HL-60 (cell line): ENCODE measurements around the gene LIN52.

Source experiments
- DNase-seq, 2 experiments: peaks; one replicate each; pipeline ENCODE4 v3.0.0-alpha.2; 2010 to 2020; ENCODE audit warnings: low read depth in 1 of 2, low spot score in 1 of 2
- H3K27ac ChIP-seq: fragments of 250-450 bp; sonication (Bioruptor Pico); replicated peaks from 2 replicates; pipeline ENCODE4 v1.5.1; 2020; ENCODE audit warnings: mild to moderate bottlenecking, moderate library complexity
- H3K27me3 ChIP-seq: fragments of 250-450 bp; sonication (Bioruptor Pico); 2 replicates; pipeline ENCODE4 v1.5.1; 2021; ENCODE audit warnings: mild to moderate bottlenecking, moderate library complexity; ENCODE audit not compliant: insufficient read depth, poor library complexity, severe bottlenecking
- H3K4me3 ChIP-seq: replicated peaks from 2 replicates; pipeline ENCODE4 v1.5.1; 2011; ENCODE audit warnings: mild to moderate bottlenecking, control low read depth, low read length; ENCODE audit not compliant: insufficient read depth
- GABPA ChIP-seq: IDR thresholded peaks from 2 replicates; pipeline ENCODE4 v1.6.1; 2012; ENCODE audit warnings: low read depth
- POLR2AphosphoS5 ChIP-seq: IDR thresholded peaks from 2 replicates; pipeline ENCODE4 v1.6.1; 2012; ENCODE audit warnings: low read depth
- SPI1 ChIP-seq: IDR thresholded peaks from 2 replicates; pipeline ENCODE4 v1.6.1; 2012; ENCODE audit warnings: low read depth, mild to moderate bottlenecking, borderline replicate concordance
- TF ChIP-seq, protein P1 (sequence below): IDR thresholded peaks from one replicate; pipeline ENCODE4 v1.5.1; 2011; ENCODE audit warnings: low read length, control low read depth, inconsistent platforms; ENCODE audit not compliant: insufficient read depth
- TF ChIP-seq, protein P2 (sequence below): IDR thresholded peaks from 2 replicates; pipeline ENCODE4 v1.6.1; 2012; ENCODE audit warnings: low read depth; ENCODE audit not compliant: insufficient replicate concordance

The LIN52 gene

DNA sequence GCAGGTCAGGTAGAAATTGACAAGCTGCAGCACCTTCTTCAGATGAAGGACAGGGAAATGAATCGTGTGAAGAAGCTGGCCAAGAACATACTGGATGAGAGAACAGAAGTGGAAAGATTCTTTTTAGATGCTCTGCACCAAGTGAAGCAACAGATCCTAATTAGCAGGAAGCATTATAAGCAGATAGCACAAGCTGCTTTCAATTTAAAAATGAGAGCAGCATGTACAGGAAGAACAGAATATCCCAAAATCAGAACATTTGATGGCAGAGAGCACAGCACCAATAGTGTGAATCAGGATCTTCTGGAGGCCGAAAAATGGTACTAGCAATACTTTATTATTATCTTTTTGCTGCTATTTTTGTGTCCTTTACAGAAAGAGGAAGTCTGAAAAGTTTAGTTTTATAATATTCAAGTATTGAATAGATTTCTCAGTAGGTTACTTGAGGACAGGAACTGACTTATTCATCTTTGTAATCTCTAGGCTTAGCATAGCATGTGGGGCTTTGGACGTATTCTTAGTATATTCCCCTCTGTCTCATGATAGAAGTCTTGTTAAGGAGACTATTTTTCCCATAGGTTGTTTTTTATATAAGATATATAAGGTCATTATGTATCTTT lies 34.8 kb upstream of the LIN52 start:
- Histone ChIP-seq H3K27me3 (no peaks in the 10 kb centered on the region), H3K4me3 (no peak overlapping the region)
- no peak for DNase-seq

DNA sequence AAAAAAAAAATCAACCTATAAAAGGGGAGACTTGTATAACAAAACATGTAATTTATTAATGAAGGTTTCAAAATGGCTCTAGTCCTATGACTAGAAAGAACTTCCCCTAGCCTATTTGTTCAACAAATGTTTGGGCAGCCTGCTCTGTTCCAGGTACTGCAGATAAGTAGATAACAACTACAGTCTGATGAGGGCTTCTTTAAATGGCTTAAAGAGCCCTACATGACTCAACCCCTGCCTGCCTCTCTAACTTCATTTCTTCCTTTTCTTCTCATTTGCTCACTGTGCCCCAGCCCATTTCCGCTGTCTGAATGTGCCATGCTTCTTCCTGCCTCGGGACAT lies 22.0 kb upstream of the LIN52 start:
- DNase-seq = no peak
- TF ChIP-seq SPI1 = no peak
- TF ChIP-seq GABPA = no peak
- TF ChIP-seq, protein P1, sequence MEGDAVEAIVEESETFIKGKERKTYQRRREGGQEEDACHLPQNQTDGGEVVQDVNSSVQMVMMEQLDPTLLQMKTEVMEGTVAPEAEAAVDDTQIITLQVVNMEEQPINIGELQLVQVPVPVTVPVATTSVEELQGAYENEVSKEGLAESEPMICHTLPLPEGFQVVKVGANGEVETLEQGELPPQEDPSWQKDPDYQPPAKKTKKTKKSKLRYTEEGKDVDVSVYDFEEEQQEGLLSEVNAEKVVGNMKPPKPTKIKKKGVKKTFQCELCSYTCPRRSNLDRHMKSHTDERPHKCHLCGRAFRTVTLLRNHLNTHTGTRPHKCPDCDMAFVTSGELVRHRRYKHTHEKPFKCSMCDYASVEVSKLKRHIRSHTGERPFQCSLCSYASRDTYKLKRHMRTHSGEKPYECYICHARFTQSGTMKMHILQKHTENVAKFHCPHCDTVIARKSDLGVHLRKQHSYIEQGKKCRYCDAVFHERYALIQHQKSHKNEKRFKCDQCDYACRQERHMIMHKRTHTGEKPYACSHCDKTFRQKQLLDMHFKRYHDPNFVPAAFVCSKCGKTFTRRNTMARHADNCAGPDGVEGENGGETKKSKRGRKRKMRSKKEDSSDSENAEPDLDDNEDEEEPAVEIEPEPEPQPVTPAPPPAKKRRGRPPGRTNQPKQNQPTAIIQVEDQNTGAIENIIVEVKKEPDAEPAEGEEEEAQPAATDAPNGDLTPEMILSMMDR = no peak
- TF ChIP-seq POLR2AphosphoS5 = no peak
- TF ChIP-seq, protein P2, sequence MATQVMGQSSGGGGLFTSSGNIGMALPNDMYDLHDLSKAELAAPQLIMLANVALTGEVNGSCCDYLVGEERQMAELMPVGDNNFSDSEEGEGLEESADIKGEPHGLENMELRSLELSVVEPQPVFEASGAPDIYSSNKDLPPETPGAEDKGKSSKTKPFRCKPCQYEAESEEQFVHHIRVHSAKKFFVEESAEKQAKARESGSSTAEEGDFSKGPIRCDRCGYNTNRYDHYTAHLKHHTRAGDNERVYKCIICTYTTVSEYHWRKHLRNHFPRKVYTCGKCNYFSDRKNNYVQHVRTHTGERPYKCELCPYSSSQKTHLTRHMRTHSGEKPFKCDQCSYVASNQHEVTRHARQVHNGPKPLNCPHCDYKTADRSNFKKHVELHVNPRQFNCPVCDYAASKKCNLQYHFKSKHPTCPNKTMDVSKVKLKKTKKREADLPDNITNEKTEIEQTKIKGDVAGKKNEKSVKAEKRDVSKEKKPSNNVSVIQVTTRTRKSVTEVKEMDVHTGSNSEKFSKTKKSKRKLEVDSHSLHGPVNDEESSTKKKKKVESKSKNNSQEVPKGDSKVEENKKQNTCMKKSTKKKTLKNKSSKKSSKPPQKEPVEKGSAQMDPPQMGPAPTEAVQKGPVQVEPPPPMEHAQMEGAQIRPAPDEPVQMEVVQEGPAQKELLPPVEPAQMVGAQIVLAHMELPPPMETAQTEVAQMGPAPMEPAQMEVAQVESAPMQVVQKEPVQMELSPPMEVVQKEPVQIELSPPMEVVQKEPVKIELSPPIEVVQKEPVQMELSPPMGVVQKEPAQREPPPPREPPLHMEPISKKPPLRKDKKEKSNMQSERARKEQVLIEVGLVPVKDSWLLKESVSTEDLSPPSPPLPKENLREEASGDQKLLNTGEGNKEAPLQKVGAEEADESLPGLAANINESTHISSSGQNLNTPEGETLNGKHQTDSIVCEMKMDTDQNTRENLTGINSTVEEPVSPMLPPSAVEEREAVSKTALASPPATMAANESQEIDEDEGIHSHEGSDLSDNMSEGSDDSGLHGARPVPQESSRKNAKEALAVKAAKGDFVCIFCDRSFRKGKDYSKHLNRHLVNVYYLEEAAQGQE = no peak
- no peak overlapping the region for H3K4me3 ChIP-seq
- no peak overlapping the region for H3K27ac ChIP-seq
- H3K27me3 ChIP-seq = no peaks in the 10 kb centered on the region

More for the DNA sequence above, 34.8 kb upstream of the LIN52 start:
- TF ChIP-seq POLR2AphosphoS5 (no peak), GABPA (no peak), SPI1 (peak; percentile 50; the same call in 1 of the 2 replicates)
- H3K27ac ChIP-seq = no peak overlapping the region

DNA sequence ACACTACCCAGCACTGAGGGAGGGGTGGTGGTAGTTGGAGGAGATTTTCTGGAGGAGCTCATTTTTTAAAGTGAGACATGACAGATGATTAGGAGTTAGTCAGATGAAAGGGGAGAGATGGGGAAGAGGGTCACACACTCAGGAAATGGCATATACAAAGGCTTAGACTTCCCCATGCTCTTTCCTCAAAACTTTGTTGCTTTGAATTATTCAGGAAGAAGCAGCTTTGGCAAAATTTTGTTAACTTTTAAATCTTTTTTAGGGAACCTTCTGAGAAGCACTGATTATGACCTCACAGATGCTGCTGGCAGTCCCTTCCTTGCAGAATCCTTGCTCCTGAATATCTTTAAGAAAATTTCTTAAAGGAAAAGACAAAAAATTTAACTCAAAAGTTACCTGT lies 20.3 kb upstream of the LIN52 start:
- Histone ChIP-seq H3K27ac (no peak overlapping the region), H3K4me3 (no peak overlapping the region), H3K27me3 (no peaks in the 10 kb centered on the region)
- TF ChIP-seq, protein P2 = no peak
- TF ChIP-seq POLR2AphosphoS5 = no peak
- no peak for TF ChIP-seq SPI1
- no peak for TF ChIP-seq GABPA
- TF ChIP-seq, protein P1 = no peak
- DNase-seq = no peak

DNA sequence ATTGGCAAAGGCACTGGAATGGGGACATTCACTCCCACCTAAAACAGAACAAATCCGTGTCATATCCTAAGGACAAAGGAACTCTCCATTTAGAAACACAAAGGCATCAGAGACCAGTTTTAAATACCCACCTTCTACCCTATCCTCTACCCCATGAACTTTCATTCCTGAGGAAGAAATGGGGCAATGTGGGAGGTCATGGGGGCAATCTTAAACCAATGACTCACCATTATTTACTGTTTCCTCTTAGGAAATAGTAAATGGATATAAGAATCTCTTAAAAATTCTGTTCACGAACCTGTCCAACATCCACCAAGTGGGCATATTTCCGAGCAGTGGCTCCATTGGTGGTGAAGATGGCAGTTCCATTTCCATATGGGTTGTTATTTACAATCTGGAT lies 19.9 kb upstream of the LIN52 start:
- Histone ChIP-seq H3K27ac (no peak overlapping the region), H3K27me3 (no peaks in the 10 kb centered on the region), H3K4me3 (no peak overlapping the region)
- TF ChIP-seq SPI1 (no peak), GABPA (no peak), POLR2AphosphoS5 (no peak)
- TF ChIP-seq, protein P1 = no peak
- TF ChIP-seq, protein P2 = no peak
- no peak for DNase-seq
